Neural cell (in vitro differentiated cells): ENCODE results near the gene NUDT21. TPM values are rescaled to one million over a fixed set of nuclear protein-coding genes. Genes with fewer than 3 reads are reported as not detected.

Experiments used
- H2AFZ ChIP-seq: fragments of 200-600, 300-800 bp; sonication (generic), shearing (Covaris generic); 2 replicates; pipeline ENCODE4 v1.6.0; 2014; ENCODE audit warnings: low read depth, mild to moderate bottlenecking, antibody characterized with exemption, low read length, moderate library complexity
- H3F3A ChIP-seq: fragments of 200-600 bp; shearing (Covaris generic); 2 replicates; pipeline ENCODE4 v1.6.1; 2016; ENCODE audit warnings: mild to moderate bottlenecking, moderate library complexity, mixed read lengths, antibody characterized with exemption, low read length; ENCODE audit not compliant: insufficient read depth, poor library complexity, severe bottlenecking
- H3K27ac ChIP-seq: fragments of 200-600, 300-800 bp; sonication (generic), shearing (Covaris generic); 2 replicates; pipeline ENCODE4 v1.5.1; 2014; ENCODE audit warnings: mild to moderate bottlenecking, low read length, moderate library complexity
- H3K27me3 ChIP-seq: fragments of 300-800, 200-600 bp; sonication (generic), shearing (Covaris generic); 2 replicates; pipeline ENCODE4 v1.6.0; 2014; ENCODE audit warnings: mild to moderate bottlenecking, low read depth, low read length, moderate library complexity; ENCODE audit not compliant: insufficient read depth
- H3K36me3 ChIP-seq: fragments of 300-800, 200-600 bp; sonication (generic), shearing (Covaris generic); 2 replicates; pipeline ENCODE4 v1.5.1; 2014; ENCODE audit warnings: mild to moderate bottlenecking, antibody characterized with exemption, low read length, moderate library complexity; ENCODE audit not compliant: insufficient read depth
- H3K4me2 ChIP-seq: fragments of 300-800, 200-600 bp; sonication (generic), shearing (Covaris generic); 2 replicates; pipeline ENCODE4 v1.6.0; 2014; ENCODE audit warnings: mild to moderate bottlenecking, low read length
- H3K4me3 ChIP-seq: fragments of 300-800, 200-600 bp; sonication (generic), shearing (Covaris generic); 2 replicates; pipeline ENCODE4 v1.5.1; 2014; ENCODE audit warnings: mild to moderate bottlenecking, low read length, moderate library complexity
- H3K79me2 ChIP-seq: fragments of 200-600 bp; shearing (Covaris generic); replicated peaks from 2 replicates; pipeline ENCODE4 v1.6.0; 2014; ENCODE audit warnings: mild to moderate bottlenecking, low read length, moderate library complexity; ENCODE audit not compliant: insufficient read depth
- H3K9ac ChIP-seq: fragments of 300-800, 200-600 bp; sonication (generic), shearing (Covaris generic); 2 replicates; pipeline ENCODE4 v1.6.1; 2016; ENCODE audit warnings: mild to moderate bottlenecking, low read length, mixed read lengths
- H3K9me2 ChIP-seq: fragments of 200-600 bp; shearing (Covaris generic); 2 replicates; pipeline ENCODE4 v1.6.1; 2016; ENCODE audit warnings: mild to moderate bottlenecking, low read length, mixed read lengths; ENCODE audit not compliant: insufficient read depth
- H3K9me3 ChIP-seq: fragments of 200-600, 300-800 bp; sonication (generic), shearing (Covaris generic); 2 replicates; pipeline ENCODE4 v1.6.1; 2016; ENCODE audit warnings: mild to moderate bottlenecking, mixed run types, low read length, moderate library complexity, mixed read lengths
- H4K20me1 ChIP-seq: fragments of 200-600 bp; shearing (Covaris generic); 2 replicates; pipeline ENCODE4 v1.6.1; 2016; ENCODE audit warnings: mild to moderate bottlenecking, mixed run types; ENCODE audit not compliant: insufficient read depth
- EP300 ChIP-seq: fragments of 450-650 bp; conservative IDR thresholded peaks from 2 replicates; pipeline ENCODE4 v1.6.1; 2014; ENCODE audit warnings: antibody characterized with exemption, mild to moderate bottlenecking, moderate library complexity; ENCODE audit not compliant: poor library complexity, severe bottlenecking
- EZH2 ChIP-seq: fragments of 200-600, 300-800 bp; shearing (Covaris generic), sonication (generic); IDR thresholded peaks from 2 replicates; pipeline ENCODE4 v1.6.1; 2014; ENCODE audit warnings: antibody characterized with exemption, low read length, borderline replicate concordance, mild to moderate bottlenecking; ENCODE audit not compliant: insufficient read depth, poor library complexity, severe bottlenecking
- MXI1 ChIP-seq: fragments of 450-650 bp; conservative IDR thresholded peaks from 2 replicates; pipeline ENCODE4 v1.6.1; 2014; ENCODE audit warnings: antibody characterized with exemption, mild to moderate bottlenecking; ENCODE audit not compliant: poor library complexity, severe bottlenecking
- POLR2AphosphoS5 ChIP-seq: IDR thresholded peaks from 2 replicates; pipeline ENCODE4 v1.6.1; 2012
- RAD21 ChIP-seq: fragments of 450-650 bp; conservative IDR thresholded peaks from 2 replicates; pipeline ENCODE4 v1.6.1; 2014; ENCODE audit warnings: antibody characterized with exemption, mild to moderate bottlenecking, moderate library complexity
- REST ChIP-seq: IDR thresholded peaks from 2 replicates; pipeline ENCODE4 v1.6.1; 2012; ENCODE audit warnings: borderline replicate concordance
- SMC3 ChIP-seq: fragments of 450-650 bp; conservative IDR thresholded peaks from 2 replicates; pipeline ENCODE4 v1.6.1; 2014; ENCODE audit warnings: antibody characterized with exemption, mild to moderate bottlenecking, moderate library complexity; ENCODE audit not compliant: poor library complexity
- TAF1 ChIP-seq: IDR thresholded peaks from 2 replicates; pipeline ENCODE4 v1.6.1; 2012; ENCODE audit warnings: low read depth
- polyA minus RNA-seq: library from RNA; depleted of rRNA, polyadenylated mRNA; stranded (reverse); fragments of >200 nt; gene quantifications from 2 replicates; pipeline ENCODE4 v1.2.3, GENCODE V29; 2014
- polyA plus RNA-seq: library from polyadenylated mRNA; depleted of rRNA; stranded (reverse); fragments of >200 nt; gene quantifications from 2 replicates; pipeline ENCODE4 v1.2.3, GENCODE V29; 2014
- TF ChIP-seq, protein P1 (sequence below): fragments of 450-650 bp; IDR thresholded peaks from 2 replicates; pipeline ENCODE4 v1.5.1; 2014; ENCODE audit warnings: antibody characterized with exemption, mild to moderate bottlenecking, moderate library complexity; ENCODE audit not compliant: poor library complexity, severe bottlenecking

Gene NUDT21
- polyA plus RNA-seq (168 and 192 TPM in 2 replicates), polyA minus RNA-seq (233 and 261 TPM in 2 replicates)

DNA sequence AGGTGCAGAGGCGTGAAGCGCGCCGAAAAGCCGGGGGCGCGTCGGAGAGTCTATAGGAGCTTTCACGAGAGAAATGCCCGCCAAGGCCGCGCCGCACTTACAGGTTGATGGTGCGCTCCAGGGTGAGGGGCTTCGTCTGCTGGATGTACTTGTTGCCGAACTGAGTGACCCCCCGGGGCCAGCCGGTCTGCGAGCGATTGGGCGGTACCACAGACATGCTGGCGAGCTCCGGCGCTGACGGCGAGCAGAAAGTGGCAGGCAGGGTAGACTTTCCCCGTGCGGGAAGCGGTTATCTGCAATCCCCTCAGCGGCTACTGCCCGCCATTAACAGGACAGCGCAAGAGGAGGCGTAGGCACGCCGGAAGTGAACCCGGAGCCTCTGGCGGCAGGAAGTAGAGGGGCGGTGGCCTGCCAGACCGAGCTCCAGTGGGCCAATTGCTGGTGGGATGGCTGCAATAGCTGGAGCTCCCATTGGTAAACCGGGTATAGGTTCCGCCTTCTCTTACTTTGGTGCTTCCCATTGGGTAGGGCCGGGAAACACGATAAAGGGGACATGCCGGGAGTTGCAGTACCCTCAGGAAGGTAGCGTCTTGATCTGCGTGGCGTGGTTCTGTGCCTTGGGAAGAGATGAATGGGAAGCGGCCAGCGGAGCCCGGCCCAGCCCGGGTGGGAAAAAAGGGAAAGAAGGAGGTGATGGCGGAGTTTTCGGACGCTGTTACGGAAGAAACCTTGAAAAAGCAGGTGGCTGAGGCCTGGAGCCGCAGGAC is at the start of gene NUDT21, which contains the start of gene OGFOD1:
TSS of gene NUDT21 (minus strand) at position 347 of the 767 bp plus-strand sequence. CDS start at position 217, 130 bp downstream.
TSS of gene OGFOD1 (plus strand) at position 569 of the 767 bp plus-strand sequence. CDS start at position 628, 59 bp downstream.
- Histone ChIP-seq H3K36me3 (peaks cover 7% of the 10 kb centered on the region), H3K4me3 (peak within 1 kb of the TSS; percentile 85), H3K27ac (peak within 1 kb of the TSS; percentile 84), H4K20me1 (no peaks in the 10 kb centered on the region), H3K9me2 (no peaks in the 10 kb centered on the region), H3K9me3 (no peaks in the 10 kb centered on the region), H3F3A (peaks cover 7% of the 10 kb centered on the region), H3K9ac (peak within 1 kb of the TSS; percentile 82), H3K27me3 (no peaks in the 10 kb centered on the region), H2AFZ (peak within 1 kb of the TSS; percentile 58), H3K4me2 (peak within 1 kb of the TSS; percentile 94), H3K79me2 (peaks cover 56% of the 10 kb centered on the region)
- peak; percentile 20 for TF ChIP-seq RAD21
- no peak for TF ChIP-seq EZH2
- peak; percentile 88 for TF ChIP-seq POLR2AphosphoS5
- TF ChIP-seq TAF1, result peak; percentile 86
- TF ChIP-seq SMC3, result no peak
- TF ChIP-seq REST, result peak; percentile 79
- TF ChIP-seq EP300, result peak; percentile 10
- TF ChIP-seq MXI1, result peak; percentile 96
- TF ChIP-seq, protein P1, sequence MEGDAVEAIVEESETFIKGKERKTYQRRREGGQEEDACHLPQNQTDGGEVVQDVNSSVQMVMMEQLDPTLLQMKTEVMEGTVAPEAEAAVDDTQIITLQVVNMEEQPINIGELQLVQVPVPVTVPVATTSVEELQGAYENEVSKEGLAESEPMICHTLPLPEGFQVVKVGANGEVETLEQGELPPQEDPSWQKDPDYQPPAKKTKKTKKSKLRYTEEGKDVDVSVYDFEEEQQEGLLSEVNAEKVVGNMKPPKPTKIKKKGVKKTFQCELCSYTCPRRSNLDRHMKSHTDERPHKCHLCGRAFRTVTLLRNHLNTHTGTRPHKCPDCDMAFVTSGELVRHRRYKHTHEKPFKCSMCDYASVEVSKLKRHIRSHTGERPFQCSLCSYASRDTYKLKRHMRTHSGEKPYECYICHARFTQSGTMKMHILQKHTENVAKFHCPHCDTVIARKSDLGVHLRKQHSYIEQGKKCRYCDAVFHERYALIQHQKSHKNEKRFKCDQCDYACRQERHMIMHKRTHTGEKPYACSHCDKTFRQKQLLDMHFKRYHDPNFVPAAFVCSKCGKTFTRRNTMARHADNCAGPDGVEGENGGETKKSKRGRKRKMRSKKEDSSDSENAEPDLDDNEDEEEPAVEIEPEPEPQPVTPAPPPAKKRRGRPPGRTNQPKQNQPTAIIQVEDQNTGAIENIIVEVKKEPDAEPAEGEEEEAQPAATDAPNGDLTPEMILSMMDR, result no peak

DNA sequence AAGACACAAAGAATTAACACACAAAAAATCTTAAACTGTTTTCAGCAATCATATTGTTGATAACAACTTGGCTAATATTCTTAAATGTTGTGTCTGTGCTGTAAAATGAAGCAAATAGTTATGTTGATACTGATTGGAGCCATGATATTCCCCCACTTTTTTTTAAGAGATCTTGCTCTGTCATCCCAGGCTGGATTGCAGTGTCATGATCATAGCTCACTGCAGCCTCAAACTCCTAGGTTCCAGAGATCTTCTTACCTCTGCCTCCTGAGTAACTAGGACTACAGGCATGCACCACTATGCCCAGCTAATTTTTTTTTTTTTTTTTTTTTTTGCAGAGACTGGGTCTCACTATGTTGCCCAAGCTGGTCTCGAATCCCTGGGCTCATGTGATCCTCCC is 42.7 kb upstream of the NUDT21 start:
- no peaks in the 10 kb centered on the region for H3K9me2 ChIP-seq
- no peaks in the 10 kb centered on the region for H4K20me1 ChIP-seq
- H2AFZ ChIP-seq, result no peak overlapping the region
- H3K36me3 ChIP-seq, result peaks cover 14% of the 10 kb centered on the region
- no peaks in the 10 kb centered on the region for H3K27me3 ChIP-seq
- no peak overlapping the region for H3K4me3 ChIP-seq
- H3F3A ChIP-seq, result no peaks in the 10 kb centered on the region
- no peak overlapping the region for H3K27ac ChIP-seq
- H3K79me2 ChIP-seq, result no peaks in the 10 kb centered on the region
- H3K4me2 ChIP-seq, result no peak overlapping the region
- H3K9ac ChIP-seq, result no peak overlapping the region
- TF ChIP-seq SMC3 (no peak), POLR2AphosphoS5 (no peak), TAF1 (no peak), EP300 (no peak), RAD21 (no peak), REST (no peak), MXI1 (no peak), EZH2 (no peak)
- TF ChIP-seq, protein P1, result no peak
- no peaks in the 10 kb centered on the region for H3K9me3 ChIP-seq
